Raji (cell line): ENCODE measurements around the gene POU6F2.

Experiments
- POLR2A ChIP-seq: IDR thresholded peaks from 2 replicates; pipeline ENCODE4 v1.6.1; 2011; ENCODE audit warnings: low read depth, low read length, control low read depth; ENCODE audit not compliant: insufficient read depth

Gene POU6F2

GRCh38 chr7:39446546-39446945, 468.8 kb downstream of the POU6F2 start:
- TF ChIP-seq POLR2A: no peak

GRCh38 chr7:39451901-39452300, 474.2 kb downstream of the POU6F2 start:
- TF ChIP-seq POLR2A: no peak

GRCh38 chr7:39453743-39454355, 476.1 kb downstream of the POU6F2 start:
- TF ChIP-seq POLR2A: no peak

GRCh38 chr7:39458061-39458745, 480.5 kb downstream of the POU6F2 start:
- TF ChIP-seq POLR2A: no peak

- TF ChIP-seq POLR2A: no peak
These were observed 481.9 kb downstream of the POU6F2 start for GRCh38 chr7:39459636-39460035.

GRCh38 chr7:39460486-39460885, 482.8 kb downstream of the POU6F2 start:
- no peak for TF ChIP-seq POLR2A

GRCh38 chr7:39461263-39461820, 483.6 kb downstream of the POU6F2 start:
- no peak for TF ChIP-seq POLR2A

- no peak for TF ChIP-seq POLR2A
These were observed 485.5 kb downstream of the POU6F2 start for GRCh38 chr7:39463252-39463651.

- no peak for TF ChIP-seq POLR2A
These were observed 486.8 kb downstream of the POU6F2 start for GRCh38 chr7:39464350-39465054.

GRCh38 chr7:39465055-39465929, 487.6 kb downstream of the POU6F2 start:
- TF ChIP-seq POLR2A: no peak

GRCh38 chr7:39468261-39468660, 490.6 kb downstream of the POU6F2 start:
- no peak for TF ChIP-seq POLR2A

GRCh38 chr7:39468808-39469374, 491.2 kb downstream of the POU6F2 start:
- TF ChIP-seq POLR2A: no peak

- no peak for TF ChIP-seq POLR2A
These were observed 503.2 kb downstream of the POU6F2 start for GRCh38 chr7:39480901-39481300.
